Uterus (tissue), 4 donors: Measurements from ENCODE around the gene LCE2A. TPM values are rescaled to one million over a fixed set of nuclear protein-coding genes. Genes with fewer than 3 reads are reported as not detected.

Experiments used
- DNase-seq, 2 donors: peaks; one replicate each; pipeline ENCODE4 v3.0.0-alpha.2; 2019 to 2020
- H3K27ac ChIP-seq, 2 donors: fragments of 200-600 bp; sonication (generic); 1 replicate in 1 of 2; 2 replicates in 1 of 2; pipeline ENCODE4 v1.5.1; 2016 to 2018
- H3K27me3 ChIP-seq, 2 donors: fragments of 200-600 bp; sonication (generic); one replicate each; pipeline ENCODE4 v1.5.1; 2018 to 2019; ENCODE audit warnings: control low read depth in 1 of 2
- H3K36me3 ChIP-seq, 2 donors: fragments of 200-600 bp; sonication (generic); one replicate each; pipeline ENCODE4 v1.5.1; 2019; ENCODE audit warnings: control low read depth in 1 of 2
- H3K4me1 ChIP-seq, 2 donors: fragments of 200-600 bp; sonication (generic); one replicate each; pipeline ENCODE4 v1.5.1; 2018 to 2019; ENCODE audit warnings: control low read depth in 1 of 2
- H3K4me3 ChIP-seq, 2 donors: fragments of 200-600 bp; sonication (generic); 1 replicate in 1 of 2; 2 replicates in 1 of 2; pipeline ENCODE4 v1.5.1; 2018 to 2019; ENCODE audit warnings: mild to moderate bottlenecking in 1 of 2
- H3K9me3 ChIP-seq, 2 donors: fragments of 200-600 bp; sonication (generic); one replicate each; pipeline ENCODE4 v1.5.1; 2019; ENCODE audit warnings: control low read depth in 1 of 2
- CTCF ChIP-seq, 4 experiments: fragments of 200-600 bp in 2 of 4; fragments of 450-650 bp in 2 of 4; sonication (generic) in 2 of 4; IDR thresholded peaks; one replicate each; pipeline ENCODE4 v1.5.1; 2016 to 2019; ENCODE audit warnings: antibody characterized with exemption in 4 of 4, mild to moderate bottlenecking in 2 of 4, moderate library complexity in 1 of 4
- POLR2A ChIP-seq, 2 donors: fragments of 450-650 bp; IDR thresholded peaks; one replicate each; pipeline ENCODE4 v1.6.1; 2016; ENCODE audit warnings: antibody characterized with exemption in 2 of 2, mild to moderate bottlenecking in 1 of 2, moderate library complexity in 1 of 2
- intact Hi-C: fragments of 100-400 bp; cut with DNase I; formaldehyde crosslinking; loops from one replicate; pipeline ENCODE4 v1.15.1; 2023; ENCODE audit warnings: low total_unique reads
- total RNA-seq, 4 donors: library from RNA; depleted of rRNA in 3 of 4; stranded (reverse); fragments of >200 nt in 3 of 4; gene quantifications; one replicate each; pipeline versions ENCODE4 v1.1.0 to v1.2.4, GENCODE V29; 2014 to 2023
- donor health status: DM: yes; HTN: yes; CAD: no.

LCE2A gene
- total RNA-seq, 4 donors from 2014 or later = not detected

- H3K36me3 ChIP-seq = no peaks in the 10 kb centered on the region
- DNase-seq = no peak
- H3K4me1 ChIP-seq = no peaks in the 10 kb centered on the region
- no peak for TF ChIP-seq POLR2A (IDR thresholded peaks at IDR 0.05)
- TF ChIP-seq CTCF (IDR thresholded peaks at IDR 0.05) = no peak
- H3K9me3 ChIP-seq = no peaks in the 10 kb centered on the region
- no peaks in the 10 kb centered on the region for H3K27me3 ChIP-seq
- no peak overlapping the region for H3K4me3 ChIP-seq
- no peak overlapping the region for H3K27ac ChIP-seq
- intact Hi-C loops = no loop called here
These were observed 43.5 kb downstream of the LCE2A start for GRCh38 chr1:152741656-152742055.

GRCh38 chr1:152743371-152744145 is 45.4 kb downstream of the LCE2A start:
- TF ChIP-seq CTCF (IDR thresholded peaks at IDR 0.05) = no peak
- TF ChIP-seq POLR2A (IDR thresholded peaks at IDR 0.05) = no peak
- Histone ChIP-seq H3K4me1 (no peaks in the 10 kb centered on the region), H3K4me3 (no peak overlapping the region), H3K36me3 (no peaks in the 10 kb centered on the region), H3K27me3 (no peaks in the 10 kb centered on the region), H3K27ac (no peak overlapping the region), H3K9me3 (no peaks in the 10 kb centered on the region)
- no peak for DNase-seq
- intact Hi-C loops = no loop called here

GRCh38 chr1:152745289-152745704 is 47.2 kb downstream of the LCE2A start:
- no peak for TF ChIP-seq POLR2A (IDR thresholded peaks at IDR 0.05)
- no peak for TF ChIP-seq CTCF (IDR thresholded peaks at IDR 0.05)
- Histone ChIP-seq H3K27me3 (no peaks in the 10 kb centered on the region), H3K27ac (no peak overlapping the region), H3K4me1 (no peaks in the 10 kb centered on the region), H3K9me3 (no peaks in the 10 kb centered on the region), H3K36me3 (no peaks in the 10 kb centered on the region), H3K4me3 (no peak overlapping the region)
- intact Hi-C loops = no loop called here
- no peak for DNase-seq

GRCh38 chr1:152745765-152746444 is 47.8 kb downstream of the LCE2A start:
- Histone ChIP-seq H3K27me3 (no peaks in the 10 kb centered on the region), H3K9me3 (no peaks in the 10 kb centered on the region), H3K27ac (no peak overlapping the region), H3K4me3 (no peak overlapping the region), H3K4me1 (no peaks in the 10 kb centered on the region), H3K36me3 (no peaks in the 10 kb centered on the region)
- intact Hi-C loops = no loop called here
- no peak for DNase-seq
- TF ChIP-seq POLR2A (IDR thresholded peaks at IDR 0.05) (no peak), CTCF (IDR thresholded peaks at IDR 0.05) (no peak)

GRCh38 chr1:152747831-152748230 is 49.7 kb downstream of the LCE2A start:
- H3K36me3 ChIP-seq = no peaks in the 10 kb centered on the region
- no peaks in the 10 kb centered on the region for H3K27me3 ChIP-seq
- TF ChIP-seq POLR2A (IDR thresholded peaks at IDR 0.05) = no peak
- TF ChIP-seq CTCF (IDR thresholded peaks at IDR 0.05) = no peak
- intact Hi-C loops = no loop called here
- no peak for DNase-seq
- no peak overlapping the region for H3K4me3 ChIP-seq
- H3K4me1 ChIP-seq = no peaks in the 10 kb centered on the region
- H3K9me3 ChIP-seq = no peaks in the 10 kb centered on the region
- no peak overlapping the region for H3K27ac ChIP-seq
